ENCODE measurements around the gene GALNT6. TPM values are rescaled to one million over a fixed set of nuclear protein-coding genes. Genes with fewer than 3 reads are reported as not detected.

The GALNT6 gene
- 2.4 to 4.3 TPM (median 3.1 TPM) in 5 replicates for total RNA-seq (2022; extraction: Qiagen RNA extraction)

GRCh38 chr12:51391283-51392123 lies at the start of gene GALNT6:
GALNT6 (minus strand) TSS chr12:51391406; CDS start chr12:51379781, 11,625 bp downstream.

GRCh38 chr12:51424662-51425539 lies 33.7 kb upstream of the GALNT6 start, which contains the start of gene SLC4A8:
SLC4A8 (plus strand) TSS chr12:51424831; CDS start chr12:51424988, 157 bp downstream.

GRCh38 chr12:51346581-51346980 lies 44.6 kb downstream of the GALNT6 start, which contains the start of gene CELA1:
CELA1 (minus strand) TSS chr12:51346679; CDS start chr12:51346638, 41 bp downstream.

GRCh38 chr12:51323966-51324895 lies 67.0 kb downstream of the GALNT6 start, which contains the start of gene BIN2:
BIN2 (minus strand) TSS chr12:51324174; CDS start chr12:51324102, 72 bp downstream.

Other genes with a start within 250 kb of the GALNT6 start
- 16.2 to 21.9 TPM (median 19.0 TPM) in 5 replicates for gene TFCP2, start 218.3 kb downstream of the GALNT6 start, total RNA-seq (2022; extraction: Qiagen RNA extraction)
- 0.91 to 2.2 TPM (median 1.3 TPM) in 5 replicates for gene POU6F1, start 173.3 kb downstream of the GALNT6 start, total RNA-seq (2022; extraction: Qiagen RNA extraction)
- 307 to 375 TPM (median 314 TPM) in 5 replicates for gene DAZAP2, start 152.6 kb downstream of the GALNT6 start, total RNA-seq (2022; extraction: Qiagen RNA extraction)
- gene SMAGP, start 121.0 kb downstream of the GALNT6 start, total RNA-seq (2022; extraction: Qiagen RNA extraction) = 21.5 to 28.4 TPM (median 27.2 TPM) in 5 replicates
- 0.09 to 0.25 TPM (median 0.14 TPM) in 5 replicates for gene BIN2, start 67.2 kb downstream of the GALNT6 start, total RNA-seq (2022; extraction: Qiagen RNA extraction)
- gene CELA1, start 44.7 kb downstream of the GALNT6 start, total RNA-seq (2022; extraction: Qiagen RNA extraction) = not detected in 5 replicates
- gene SLC4A8, start 33.4 kb upstream of the GALNT6 start, total RNA-seq (2022; extraction: Qiagen RNA extraction) = 1.1 to 1.5 TPM (median 1.3 TPM) in 5 replicates
- gene SCN8A, start 199.8 kb upstream of the GALNT6 start, total RNA-seq (2022; extraction: Qiagen RNA extraction) = 1.00 to 1.7 TPM (median 1.5 TPM) in 5 replicates

All from A549 treated with Hydrocortisone at 1 μM for 4 hours (cell line).